Activated CD4-positive, CD25-positive, alpha-beta regulatory T cell treated with anti-CD3 and anti-CD28 coated beads, Interleukin-2, amount 50 U/mL, for 16 hours (primary cell): ENCODE measurements around the gene BRIX1.

Experiments
- DNase-seq: peaks from one replicate; pipeline ENCODE4 v3.0.0-alpha.2; 2020; ENCODE audit warnings: low read depth, low spot score

Gene BRIX1, protein sequence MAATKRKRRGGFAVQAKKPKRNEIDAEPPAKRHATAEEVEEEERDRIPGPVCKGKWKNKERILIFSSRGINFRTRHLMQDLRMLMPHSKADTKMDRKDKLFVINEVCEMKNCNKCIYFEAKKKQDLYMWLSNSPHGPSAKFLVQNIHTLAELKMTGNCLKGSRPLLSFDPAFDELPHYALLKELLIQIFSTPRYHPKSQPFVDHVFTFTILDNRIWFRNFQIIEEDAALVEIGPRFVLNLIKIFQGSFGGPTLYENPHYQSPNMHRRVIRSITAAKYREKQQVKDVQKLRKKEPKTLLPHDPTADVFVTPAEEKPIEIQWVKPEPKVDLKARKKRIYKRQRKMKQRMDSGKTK

GRCh38 chr5:34915139-34915855 lies at the start of gene BRIX1, which contains the start of gene RAD1:
Gene BRIX1, plus strand, starts transcription at chr5:34915711. Its CDS starts 28 bp downstream, at chr5:34915739.
Gene RAD1, minus strand, starts transcription at chr5:34915504. Its CDS starts 612 bp downstream, at chr5:34914892.
- DNase-seq, result peak; percentile 86

DNA sequence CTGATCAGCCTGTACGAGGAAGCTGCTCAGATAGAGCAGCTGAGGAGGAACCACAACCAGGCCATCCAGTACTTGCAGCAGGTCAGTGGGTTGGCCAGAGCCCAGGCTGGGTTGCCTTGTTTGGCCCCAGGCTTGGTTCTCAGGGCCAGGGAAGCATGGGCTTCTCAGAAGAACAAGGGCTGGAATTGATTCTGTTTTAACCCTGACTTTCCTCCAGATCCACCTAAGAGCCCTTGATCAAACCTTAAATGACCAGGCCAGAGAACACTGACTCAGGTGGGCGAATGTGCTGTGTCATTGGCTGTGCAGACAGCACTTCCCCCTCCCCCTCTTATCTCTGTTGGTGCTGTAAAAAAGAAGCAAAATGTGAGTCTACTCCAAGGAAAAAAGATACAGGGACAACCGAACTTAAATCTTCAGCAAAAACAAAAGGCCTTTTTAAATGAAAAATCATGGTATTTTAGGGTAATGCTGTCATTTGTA lies 48.5 kb upstream of the BRIX1 start:
- DNase-seq, result no peak

GRCh38 chr5:34867660-34868059 lies 47.9 kb upstream of the BRIX1 start:
- no peak for DNase-seq

DNA sequence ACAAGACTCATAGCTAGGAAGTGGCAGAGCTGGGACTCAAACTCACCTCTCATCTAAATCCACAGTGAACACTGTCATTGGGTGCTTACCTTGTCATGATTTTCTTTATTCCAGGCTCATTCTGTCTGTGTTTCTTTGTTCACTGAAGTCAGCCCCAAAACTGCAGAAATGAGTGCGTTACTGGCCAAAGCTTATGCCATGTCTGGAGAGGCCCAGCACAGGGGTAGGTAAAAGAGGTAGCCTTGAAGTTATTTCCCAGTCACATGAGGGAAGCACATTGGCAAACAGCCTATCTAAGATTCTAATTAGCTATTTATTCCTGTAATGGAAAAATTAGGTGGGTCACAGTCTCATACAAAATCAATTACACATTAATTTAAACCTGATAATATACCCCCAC lies 46.7 kb upstream of the BRIX1 start:
- DNase-seq, result no peak

DNA sequence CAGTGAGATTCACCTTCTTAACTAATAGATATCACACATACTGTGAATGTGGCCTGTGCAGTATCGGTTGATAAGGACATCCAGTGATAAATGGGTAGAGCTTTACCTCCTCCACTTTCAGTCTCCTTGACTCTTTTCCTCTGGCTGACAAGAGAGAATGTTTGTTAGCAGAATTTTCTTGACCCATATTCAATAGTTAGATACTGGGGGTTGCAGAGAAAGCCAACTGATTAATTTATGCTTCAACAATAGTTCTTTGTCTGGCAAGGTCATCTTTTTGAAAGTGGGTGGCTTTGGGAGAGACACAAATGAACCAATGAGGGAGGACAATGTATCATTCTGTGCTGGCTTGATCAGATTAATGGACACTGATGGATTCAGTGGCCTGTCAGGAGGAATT lies 46.3 kb upstream of the BRIX1 start:
- no peak for DNase-seq

DNA sequence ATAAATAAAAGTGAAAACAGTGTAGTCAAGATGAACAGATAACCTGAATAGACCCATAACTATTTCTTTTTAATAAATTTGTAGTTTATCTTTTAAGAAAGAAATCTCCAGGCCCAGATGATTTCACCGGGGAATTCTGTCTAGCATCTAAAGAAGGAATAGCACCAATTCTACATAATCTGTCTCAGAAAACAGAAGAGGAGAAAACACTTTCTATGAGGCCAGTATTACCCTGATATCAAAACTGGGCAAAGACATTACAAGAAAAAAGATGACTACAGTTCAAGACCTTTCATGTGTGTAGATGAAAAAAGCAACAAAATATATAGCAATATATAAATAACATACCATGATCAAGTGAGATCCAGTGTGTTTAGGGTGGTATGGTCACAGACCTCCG lies 45.1 kb upstream of the BRIX1 start:
- DNase-seq, result no peak

GRCh38 chr5:34876275-34876674 lies 39.2 kb upstream of the BRIX1 start:
- no peak for DNase-seq

DNA sequence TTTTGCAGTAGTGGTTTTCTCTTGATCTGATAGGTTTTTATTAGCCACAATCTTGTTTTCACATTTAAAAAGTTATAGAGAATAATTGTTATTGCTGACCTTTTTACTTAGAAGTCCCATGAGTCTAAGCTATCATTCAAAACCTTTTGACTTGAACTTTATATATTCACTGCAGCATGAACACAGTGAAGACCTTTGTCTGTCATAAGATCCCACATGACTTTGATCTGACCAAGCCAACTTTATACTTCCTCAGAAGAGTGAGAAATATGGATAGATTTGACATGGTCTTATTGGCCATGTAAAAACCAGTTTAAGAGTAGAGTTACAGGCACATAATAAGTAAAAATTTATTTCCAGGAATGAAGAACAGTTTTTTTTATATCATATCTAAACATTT lies 34.3 kb upstream of the BRIX1 start:
- DNase-seq, result no peak

- no peak for DNase-seq
These were observed 29.0 kb upstream of the BRIX1 start for GRCh38 chr5:34886392-34887119.

GRCh38 chr5:34889394-34889793 lies 26.1 kb upstream of the BRIX1 start:
- no peak for DNase-seq

GRCh38 chr5:34891981-34892380 lies 23.5 kb upstream of the BRIX1 start:
- DNase-seq, result no peak

GRCh38 chr5:34892414-34892813 lies 23.1 kb upstream of the BRIX1 start:
- DNase-seq, result no peak

DNA sequence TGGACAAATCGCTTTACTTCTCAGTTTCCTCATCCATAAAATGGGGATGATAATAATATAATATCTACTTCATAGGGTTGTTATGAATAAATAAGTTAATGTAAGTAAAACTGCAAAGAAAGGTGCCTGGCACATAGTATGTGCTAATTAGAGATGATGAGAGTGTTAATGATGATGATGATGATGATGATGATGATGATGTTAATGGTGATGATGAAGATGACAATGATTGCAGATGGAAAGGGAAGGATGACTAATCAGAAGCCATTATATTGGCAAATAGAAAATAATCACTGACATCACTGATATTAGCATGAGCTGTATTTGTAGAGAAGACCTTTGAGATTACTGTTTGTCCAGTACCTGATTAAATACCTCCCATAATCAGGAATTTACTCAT lies 20.8 kb upstream of the BRIX1 start:
- DNase-seq, result no peak

- DNase-seq, result no peak
These were observed 19.7 kb upstream of the BRIX1 start for GRCh38 chr5:34895641-34896419.

GRCh38 chr5:34897646-34898045 lies 17.9 kb upstream of the BRIX1 start:
- no peak for DNase-seq

DNA sequence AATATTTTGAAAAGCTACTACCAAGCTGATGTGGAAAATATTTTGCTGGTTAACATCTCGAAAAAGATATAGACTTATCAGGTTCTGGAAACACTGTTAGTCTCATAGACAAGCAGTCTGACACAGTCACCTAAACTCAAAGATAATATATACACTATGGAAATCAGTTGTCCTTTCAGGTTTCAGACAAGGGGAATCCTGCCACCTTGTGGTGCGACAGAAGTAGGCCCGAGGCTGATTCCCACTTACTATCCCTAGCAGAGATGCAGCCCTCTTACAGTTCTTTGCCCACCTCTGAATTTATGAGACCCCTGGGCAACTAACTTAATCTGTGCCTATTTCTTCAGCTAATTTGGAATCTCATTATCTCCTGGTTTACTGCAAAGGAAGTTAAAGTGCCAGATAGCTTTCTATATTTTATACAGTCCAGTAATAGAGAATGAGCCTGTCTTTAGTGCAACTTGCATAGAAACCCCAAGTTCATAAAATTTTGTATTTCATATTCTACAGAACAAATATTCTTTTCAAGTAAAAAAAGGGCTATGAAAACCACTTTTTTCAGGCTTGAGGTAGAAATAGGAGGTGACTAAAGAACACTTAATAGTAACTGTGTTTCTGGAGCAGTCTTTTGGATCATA lies 17.1 kb upstream of the BRIX1 start:
- no peak for DNase-seq

- no peak for DNase-seq
These were observed 16.4 kb upstream of the BRIX1 start for GRCh38 chr5:34899066-34899465.

DNA sequence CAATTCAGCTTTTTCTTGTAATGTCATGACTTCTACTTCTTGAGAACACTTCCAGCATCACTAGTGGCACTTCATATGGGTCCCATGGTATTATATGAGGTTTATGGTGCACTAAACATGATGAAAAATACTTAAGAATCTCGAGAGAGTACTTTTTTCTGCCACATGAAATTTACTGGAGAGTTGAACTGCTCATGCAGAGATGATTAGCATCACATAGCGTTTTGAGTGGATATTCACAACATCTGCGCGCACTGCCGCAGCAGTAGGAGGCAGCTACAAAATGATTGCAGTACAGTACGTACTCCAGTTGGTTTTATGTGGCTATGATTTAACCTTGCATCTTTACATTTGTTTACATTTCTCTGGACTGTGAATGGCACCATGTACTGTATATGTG lies 14.9 kb upstream of the BRIX1 start:
- DNase-seq, result no peak

GRCh38 chr5:34903260-34903659 lies 12.3 kb upstream of the BRIX1 start:
- DNase-seq, result no peak

- DNase-seq, result no peak
These were observed 9.9 kb upstream of the BRIX1 start for GRCh38 chr5:34905564-34905963.

- no peak for DNase-seq
These were observed 2.4 kb upstream of the BRIX1 start for GRCh38 chr5:34913072-34913471.
